Thyroid gland (tissue), 4 donors: ENCODE measurements around the gene ADAMTSL2. TPM values are rescaled to one million over a fixed set of nuclear protein-coding genes. Genes with fewer than 3 reads are reported as not detected.

Experiments
- DNase-seq, 2 donors: peaks; one replicate each; pipeline ENCODE4 v3.0.0-alpha.2; 2019
- H3K27ac ChIP-seq, 3 donors: fragments of 200-600 bp; sonication (generic); 1 replicate in 2 of 3; 2 replicates in 1 of 3; pipeline ENCODE4 v1.5.1; 2016 to 2019; ENCODE audit warnings: mild to moderate bottlenecking in 1 of 3, moderate library complexity in 1 of 3
- H3K27me3 ChIP-seq: fragments of 200-600 bp; sonication (generic); one replicate; pipeline ENCODE4 v1.5.1; 2019
- H3K36me3 ChIP-seq, 2 donors: fragments of 200-600 bp; sonication (generic); one replicate each; pipeline ENCODE4 v1.5.1; 2016 to 2019
- H3K4me1 ChIP-seq, 2 donors: fragments of 200-600 bp; sonication (generic); one replicate each; pipeline ENCODE4 v1.5.1; 2017 to 2019
- H3K4me3 ChIP-seq, 3 donors: fragments of 200-600 bp; sonication (generic); replicated peaks in 1 of 3; 1 replicate in 2 of 3; 2 replicates in 1 of 3; pipeline ENCODE4 v1.5.1; 2016; ENCODE audit warnings: mild to moderate bottlenecking in 1 of 3
- H3K9me3 ChIP-seq: fragments of 200-600 bp; sonication (generic); one replicate; pipeline ENCODE4 v1.5.1; 2017
- POLR2A ChIP-seq, 2 donors: fragments of 450-650 bp; IDR thresholded peaks; one replicate each; pipeline ENCODE4 v1.6.1; 2017; ENCODE audit warnings: antibody characterized with exemption in 2 of 2, mild to moderate bottlenecking in 2 of 2, moderate library complexity in 1 of 2
- whole genome bisulfite sequencing, 2 donors: methylation state at CpG; one replicate each; pipeline ENCODE4 v1.1.5; 2017; 5-methylcytosine and 5-hydroxymethylcytosine counted together
- intact Hi-C: fragments of 100-400 bp; cut with DNase I; formaldehyde crosslinking; loops from one replicate; pipeline ENCODE4 v1.15.1; 2023
- total RNA-seq, 4 donors: library from RNA; depleted of rRNA; stranded (reverse); fragments of >200 nt; gene quantifications; one replicate each; pipeline ENCODE4 v1.2.3, GENCODE V29; 2016
- TF ChIP-seq, protein P1 (sequence below), 6 experiments: fragments of 200-600 bp in 3 of 6; fragments of 450-650 bp in 3 of 6; sonication (generic) in 3 of 6; IDR thresholded peaks; one replicate each; pipeline ENCODE4 v1.5.1; 2016 to 2019; ENCODE audit warnings: antibody characterized with exemption in 6 of 6, mild to moderate bottlenecking in 2 of 6, inconsistent platforms in 1 of 6, moderate library complexity in 1 of 6

The ADAMTSL2 gene
- total RNA-seq, 4 donors from 2014 or later: 2.4 to 9.3 (median 8.7) TPM

DNA sequence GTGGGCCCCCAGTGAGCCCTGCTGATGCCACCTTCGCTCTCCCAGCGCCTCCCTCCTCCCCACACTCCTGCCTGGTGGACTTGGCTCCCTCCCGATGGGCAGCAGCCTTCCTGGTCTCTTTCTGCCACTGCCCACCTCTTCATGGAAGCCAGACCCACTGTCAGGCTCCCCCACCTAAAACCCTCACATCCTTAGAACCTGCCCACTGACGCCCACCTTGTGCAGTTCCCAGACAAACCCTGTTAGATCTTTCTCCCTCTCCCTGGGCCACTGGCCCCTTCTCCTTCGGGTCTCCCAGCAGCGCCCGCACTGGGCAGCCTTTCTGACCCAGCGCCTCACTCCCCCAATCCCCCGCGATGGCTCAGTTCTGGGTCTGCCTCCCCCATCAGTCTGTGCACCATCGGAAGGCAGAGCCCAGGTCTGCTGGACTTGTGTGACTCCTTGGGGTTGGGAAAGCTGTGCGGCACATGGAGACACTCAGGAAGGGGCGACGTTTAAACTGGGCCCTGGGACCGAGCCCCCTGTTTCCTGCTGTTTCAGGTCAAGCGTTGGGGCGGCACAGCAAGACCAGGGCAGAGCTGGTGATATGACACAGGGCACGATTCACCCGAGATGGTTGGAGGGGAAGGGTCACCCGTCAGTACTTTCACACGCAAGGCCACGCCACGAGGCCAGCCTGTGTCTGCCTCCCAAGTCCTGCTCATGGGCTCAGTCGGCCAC, 27.1 kb upstream of the ADAMTSL2 start:
- H3K27me3 ChIP-seq: no peaks in the 10 kb centered on the region
- H3K27ac ChIP-seq: no peak overlapping the region
- no peak for DNase-seq
- TF ChIP-seq POLR2A (IDR thresholded peaks at IDR 0.05): no peak
- TF ChIP-seq, protein P1, sequence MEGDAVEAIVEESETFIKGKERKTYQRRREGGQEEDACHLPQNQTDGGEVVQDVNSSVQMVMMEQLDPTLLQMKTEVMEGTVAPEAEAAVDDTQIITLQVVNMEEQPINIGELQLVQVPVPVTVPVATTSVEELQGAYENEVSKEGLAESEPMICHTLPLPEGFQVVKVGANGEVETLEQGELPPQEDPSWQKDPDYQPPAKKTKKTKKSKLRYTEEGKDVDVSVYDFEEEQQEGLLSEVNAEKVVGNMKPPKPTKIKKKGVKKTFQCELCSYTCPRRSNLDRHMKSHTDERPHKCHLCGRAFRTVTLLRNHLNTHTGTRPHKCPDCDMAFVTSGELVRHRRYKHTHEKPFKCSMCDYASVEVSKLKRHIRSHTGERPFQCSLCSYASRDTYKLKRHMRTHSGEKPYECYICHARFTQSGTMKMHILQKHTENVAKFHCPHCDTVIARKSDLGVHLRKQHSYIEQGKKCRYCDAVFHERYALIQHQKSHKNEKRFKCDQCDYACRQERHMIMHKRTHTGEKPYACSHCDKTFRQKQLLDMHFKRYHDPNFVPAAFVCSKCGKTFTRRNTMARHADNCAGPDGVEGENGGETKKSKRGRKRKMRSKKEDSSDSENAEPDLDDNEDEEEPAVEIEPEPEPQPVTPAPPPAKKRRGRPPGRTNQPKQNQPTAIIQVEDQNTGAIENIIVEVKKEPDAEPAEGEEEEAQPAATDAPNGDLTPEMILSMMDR (IDR thresholded peaks at IDR 0.05): no peak
- peaks cover 11 to 15% of the 10 kb centered on the region in 2 donors for H3K4me1 ChIP-seq
- intact Hi-C loops: no loop called here
- no peaks in the 10 kb centered on the region for H3K9me3 ChIP-seq
- H3K36me3 ChIP-seq: no peaks in the 10 kb centered on the region
- WGBS, 2 donors: 93 to 94% methylated on average over 15 to 23 of the region's 24 CpGs
- H3K4me3 ChIP-seq: no peak overlapping the region

DNA sequence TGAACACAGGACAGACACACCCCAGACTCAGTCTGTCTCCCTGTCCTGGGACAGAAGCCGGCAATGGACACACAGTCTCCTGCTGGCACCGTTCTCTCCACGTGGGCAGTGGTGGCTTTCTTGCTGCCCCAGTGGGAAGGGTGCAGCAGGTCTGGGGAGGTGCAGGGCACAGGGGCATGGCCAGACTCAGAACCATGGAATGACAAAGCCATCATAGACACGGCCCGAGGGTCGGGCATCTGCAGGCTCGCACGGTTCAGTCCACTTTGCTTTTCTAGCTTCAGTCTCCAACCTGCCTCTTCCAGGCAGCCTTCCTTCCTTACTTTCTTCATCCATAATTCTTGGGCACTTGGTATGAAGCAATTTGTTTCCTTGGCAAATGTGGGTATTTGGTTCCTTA, 26.5 kb upstream of the ADAMTSL2 start:
- no peak for DNase-seq
- TF ChIP-seq, protein P1 (IDR thresholded peaks at IDR 0.05): no peak
- no peak for TF ChIP-seq POLR2A (IDR thresholded peaks at IDR 0.05)
- Histone ChIP-seq H3K36me3 (no peaks in the 10 kb centered on the region), H3K4me3 (no peak overlapping the region), H3K9me3 (no peaks in the 10 kb centered on the region), H3K27ac (no peak overlapping the region), H3K4me1 (peaks cover 11 to 15% of the 10 kb centered on the region in 2 donors), H3K27me3 (no peaks in the 10 kb centered on the region)
- WGBS, 2 donors: 96 to 97% methylated on average over 6 to 8 of the region's 8 CpGs
- intact Hi-C loops: no loop called here

DNA sequence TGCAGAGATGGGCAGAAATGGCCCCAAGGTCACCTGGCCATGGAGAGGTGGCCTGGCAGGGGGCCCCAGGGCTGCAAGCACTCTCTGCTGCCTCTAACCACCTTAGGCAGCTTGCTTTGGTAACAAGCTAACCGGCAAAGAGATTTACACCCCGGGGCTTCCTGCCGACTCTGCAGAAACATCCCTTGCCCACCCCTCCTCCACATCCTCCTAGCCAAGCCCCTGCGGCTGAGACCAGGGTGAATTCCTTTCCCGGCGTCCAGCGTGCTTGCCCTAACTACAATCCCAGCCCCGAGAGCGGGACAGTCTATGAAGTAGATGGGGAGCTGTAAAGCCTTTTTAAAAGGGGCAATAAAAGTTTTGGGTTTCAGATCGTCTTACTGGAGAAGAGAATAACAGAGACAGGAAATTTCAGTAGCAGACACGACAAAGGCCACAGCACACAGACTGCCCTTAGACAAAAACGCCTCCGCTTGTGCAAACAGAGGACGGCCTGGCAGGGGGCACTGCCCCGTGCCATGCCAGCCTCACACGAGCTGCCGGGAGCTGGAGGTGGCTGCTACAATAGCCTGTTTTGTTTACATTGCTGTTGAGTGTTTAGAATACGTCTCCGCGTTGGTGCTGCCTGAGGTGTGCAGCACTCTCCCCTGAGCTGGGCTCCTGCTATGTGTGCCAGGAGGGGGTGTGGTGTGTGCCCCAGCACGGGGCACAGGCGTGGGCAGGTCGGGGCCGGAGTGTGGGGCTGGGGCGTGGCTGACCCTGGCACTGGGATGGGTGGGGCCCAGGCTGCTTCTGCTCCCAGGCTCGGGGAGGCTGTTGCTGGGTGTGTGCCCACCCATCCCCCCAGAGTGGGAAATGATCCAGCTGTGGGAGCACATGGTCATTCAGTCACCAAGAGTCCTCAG, 25.1 kb upstream of the ADAMTSL2 start:
- TF ChIP-seq, protein P1 (IDR thresholded peaks at IDR 0.05): no peak
- TF ChIP-seq POLR2A (IDR thresholded peaks at IDR 0.05): no peak
- 5 to 13% methylated on average over 20 to 21 of the region's 26 CpGs for WGBS, 2 donors
- no peaks in the 10 kb centered on the region for H3K9me3 ChIP-seq
- no peaks in the 10 kb centered on the region for H3K36me3 ChIP-seq
- H3K27ac ChIP-seq: peak overlapping the region in 1 of 3 donors; percentile 7
- H3K27me3 ChIP-seq: no peaks in the 10 kb centered on the region
- intact Hi-C loops: no loop called here
- peak; percentile 62 to 67 for DNase-seq
- H3K4me1 ChIP-seq: peaks cover 13 to 26% of the 10 kb centered on the region in 2 donors
- no peak overlapping the region for H3K4me3 ChIP-seq

DNA sequence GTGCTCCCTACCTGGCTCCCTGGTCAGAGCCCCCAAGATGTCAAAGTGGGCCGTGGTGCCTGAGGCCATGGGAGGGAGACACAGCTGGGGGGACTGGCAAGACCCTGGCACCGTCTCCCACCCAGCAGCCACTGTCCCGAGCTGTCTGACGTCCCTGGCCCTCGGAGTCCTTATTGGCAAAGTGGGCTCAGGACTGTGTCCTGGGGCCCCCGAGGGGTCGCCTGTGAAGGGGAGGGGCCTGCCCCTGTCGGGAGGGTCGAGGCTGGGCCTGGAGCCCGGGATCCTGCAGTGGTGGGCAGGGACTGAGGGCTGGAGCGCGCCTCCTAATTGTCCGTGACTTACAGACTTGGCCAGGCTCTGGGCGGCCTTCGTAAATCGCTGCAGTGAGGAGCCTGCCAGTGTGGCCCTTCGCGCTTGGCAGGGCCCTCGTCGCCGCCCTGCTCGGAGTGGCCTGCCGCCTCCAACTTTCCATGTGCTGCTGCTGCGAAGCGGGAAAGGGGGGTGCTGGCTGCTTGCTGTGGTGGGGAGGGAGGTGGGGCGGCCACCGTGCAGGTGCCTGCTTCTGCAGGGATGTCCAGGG, 23.5 kb upstream of the ADAMTSL2 start:
- 80 to 97% methylated on average over 1 to 16 of the region's 27 CpGs for WGBS, 2 donors
- intact Hi-C loops: no loop called here
- peaks cover 28 to 42% of the 10 kb centered on the region in 2 donors for H3K4me1 ChIP-seq
- H3K27me3 ChIP-seq: no peaks in the 10 kb centered on the region
- no peak for DNase-seq
- H3K9me3 ChIP-seq: no peaks in the 10 kb centered on the region
- no peak overlapping the region for H3K27ac ChIP-seq
- no peak for TF ChIP-seq POLR2A (IDR thresholded peaks at IDR 0.05)
- TF ChIP-seq, protein P1 (IDR thresholded peaks at IDR 0.05): no peak
- no peak overlapping the region for H3K4me3 ChIP-seq
- H3K36me3 ChIP-seq: no peaks in the 10 kb centered on the region
